ENCODE data around the gene RABL6.
"Not testable (repeated sequence)": the region's sequence is repeated elsewhere in the genome, so short reads cannot be mapped to it uniquely, and the experiment has no call there.

The RABL6 gene

GRCh38 chr9:136775191-136775590 lies 32.6 kb upstream of the RABL6 start:
- DNase-seq: no peak

DNA sequence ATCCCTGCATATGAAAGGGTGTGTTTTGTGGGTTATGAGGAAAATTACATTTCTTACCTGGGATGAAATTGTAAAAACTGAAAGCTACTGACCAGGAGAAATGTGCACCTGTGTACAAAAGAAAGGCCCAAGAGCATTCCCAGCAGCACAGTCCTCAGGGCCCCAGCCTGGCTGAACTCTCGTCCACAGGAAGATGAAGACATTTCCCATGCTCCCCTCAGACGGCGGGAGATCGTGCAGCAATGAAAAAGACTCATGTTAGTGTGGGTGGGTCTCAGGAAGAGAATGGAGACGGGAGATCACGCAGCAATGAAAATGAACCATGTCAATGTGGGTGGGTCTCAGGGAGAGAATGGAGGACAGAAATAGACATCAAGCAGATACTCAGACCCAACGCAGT lies 30.8 kb upstream of the RABL6 start:
- no peak for DNase-seq

DNA sequence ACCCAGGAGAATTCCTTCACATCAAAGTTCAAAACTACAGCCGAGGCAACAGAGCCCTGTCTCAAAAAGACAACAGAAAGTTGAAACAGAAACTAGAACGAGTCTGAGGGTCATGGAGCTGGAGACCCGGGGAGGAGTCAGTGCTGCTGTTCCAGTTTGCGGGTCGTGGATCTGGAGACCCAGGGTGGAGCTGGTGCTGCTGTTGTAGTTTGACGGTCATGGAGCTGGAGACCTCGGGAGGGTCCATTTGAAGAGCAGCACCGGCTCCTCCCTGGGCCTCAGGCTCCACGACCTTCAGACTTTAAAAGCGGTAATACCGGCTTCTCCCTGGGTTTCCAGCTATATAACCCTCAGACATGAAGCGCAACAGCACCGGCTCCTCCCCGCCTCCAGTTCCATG lies 30.4 kb upstream of the RABL6 start:
- no peak for DNase-seq

GRCh38 chr9:136779808-136780207 lies 27.9 kb upstream of the RABL6 start:
- no peak for DNase-seq

DNA sequence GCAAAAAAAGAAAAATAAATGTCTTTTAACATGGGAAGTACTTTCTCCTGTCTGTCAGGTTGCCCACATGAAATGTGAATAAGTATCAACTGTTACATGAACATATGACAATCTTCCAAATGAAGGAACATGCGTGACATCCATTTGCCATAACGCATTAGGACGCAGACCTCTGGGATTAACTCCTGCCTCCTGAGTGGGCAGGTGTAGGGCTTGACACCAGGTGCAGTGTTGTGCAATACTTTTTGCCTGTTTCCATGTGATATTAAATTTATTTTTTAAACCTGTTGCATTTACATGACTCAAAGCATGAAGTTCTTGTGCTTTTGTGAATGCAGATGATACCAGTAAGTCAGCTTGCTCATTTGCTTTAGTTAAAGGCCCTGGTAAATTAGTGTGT lies 25.3 kb upstream of the RABL6 start:
- no peak for DNase-seq

DNA sequence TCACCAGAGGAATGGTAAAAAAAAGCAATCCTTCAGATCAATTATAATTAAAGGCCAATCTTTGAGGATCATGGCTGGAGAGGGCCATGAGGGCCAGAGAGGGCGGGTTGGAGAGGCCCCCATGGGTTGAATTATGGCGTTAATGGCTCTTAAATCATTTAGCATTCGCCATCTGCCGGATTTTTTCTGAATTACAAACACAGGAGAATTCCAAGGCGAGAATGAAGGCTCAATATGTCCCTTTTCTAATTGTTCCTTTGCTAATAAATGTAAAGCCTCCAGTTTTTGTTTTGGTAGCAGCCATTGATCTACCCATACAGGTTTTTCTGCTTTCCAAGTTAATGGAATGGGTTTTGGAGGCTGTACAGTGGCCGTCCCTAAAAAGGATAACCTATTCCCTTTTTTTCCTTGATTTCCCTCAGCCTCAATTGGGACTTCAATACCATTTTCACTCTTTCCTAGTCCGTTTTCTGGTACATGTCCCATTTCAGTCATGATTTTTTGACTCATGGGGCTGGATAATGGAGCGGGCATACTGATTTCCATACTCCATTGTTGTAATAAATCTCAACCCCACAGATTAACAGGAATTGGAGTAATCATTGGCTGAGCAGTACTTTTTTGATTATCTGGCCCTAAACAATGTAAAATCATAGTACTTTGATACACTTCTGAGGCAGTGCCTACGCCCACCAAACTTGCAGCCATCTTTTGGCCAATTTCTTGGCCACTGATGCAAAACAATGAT lies 23.3 kb upstream of the RABL6 start:
- peak in 3 of 56 donors; percentile 19 to 26 (median 22) for DNase-seq

DNA sequence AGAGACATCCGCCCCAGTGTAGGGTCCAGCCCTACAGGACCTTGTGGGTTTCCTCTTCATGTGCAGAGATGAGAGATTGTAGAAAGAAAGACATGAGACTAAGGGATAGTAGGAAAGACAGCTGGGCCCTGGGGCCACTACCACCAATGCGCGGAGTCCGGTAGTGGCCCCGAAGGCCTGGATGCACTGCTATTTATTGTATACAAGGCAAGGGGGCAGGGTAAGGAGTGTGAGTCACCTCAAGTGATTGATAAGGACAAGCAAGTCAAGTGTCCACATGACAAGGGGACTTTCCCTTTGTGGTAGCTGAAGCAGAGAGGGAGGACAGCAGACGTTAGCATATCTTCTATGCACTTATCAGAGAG lies 22.8 kb upstream of the RABL6 start:
- no peak for DNase-seq

DNA sequence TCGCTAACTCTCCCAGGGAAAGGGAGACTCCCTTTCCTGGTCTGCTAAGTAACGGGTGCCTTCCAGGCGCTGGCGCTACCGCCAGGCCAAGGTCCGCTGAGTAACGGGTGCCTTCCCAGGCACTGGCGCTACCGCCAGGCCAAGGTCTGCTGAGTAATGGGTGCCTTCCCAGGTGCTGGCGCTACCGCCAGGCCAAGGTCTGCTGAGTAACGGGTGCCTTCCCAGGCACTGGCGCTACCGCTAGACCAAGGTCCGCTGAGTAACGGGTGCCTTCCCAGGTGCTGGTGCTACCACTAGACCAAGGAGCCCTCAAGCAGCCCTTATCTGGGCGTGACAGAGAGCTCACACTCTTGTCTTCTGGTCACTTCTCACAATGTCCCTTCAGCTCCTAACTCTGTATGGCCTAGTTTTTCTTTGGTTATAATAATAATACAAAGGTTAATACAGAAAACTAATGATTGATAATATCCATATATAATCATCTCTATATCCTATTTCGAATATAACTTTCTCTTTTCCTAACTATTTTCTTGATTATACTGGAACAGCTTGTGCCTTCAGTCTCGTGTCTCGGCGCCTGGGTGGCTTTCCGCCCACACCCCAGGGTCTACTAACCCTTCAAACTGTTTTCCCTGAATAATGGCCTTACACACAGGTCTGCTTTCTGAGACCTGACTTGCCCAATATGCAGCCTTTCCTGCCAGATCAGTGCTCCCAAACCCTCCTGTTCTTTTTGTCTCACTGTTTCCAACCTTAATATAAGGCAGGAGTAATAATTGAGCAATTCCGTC lies 22.0 kb upstream of the RABL6 start:
- DNase-seq: not testable (repeated sequence)

DNA sequence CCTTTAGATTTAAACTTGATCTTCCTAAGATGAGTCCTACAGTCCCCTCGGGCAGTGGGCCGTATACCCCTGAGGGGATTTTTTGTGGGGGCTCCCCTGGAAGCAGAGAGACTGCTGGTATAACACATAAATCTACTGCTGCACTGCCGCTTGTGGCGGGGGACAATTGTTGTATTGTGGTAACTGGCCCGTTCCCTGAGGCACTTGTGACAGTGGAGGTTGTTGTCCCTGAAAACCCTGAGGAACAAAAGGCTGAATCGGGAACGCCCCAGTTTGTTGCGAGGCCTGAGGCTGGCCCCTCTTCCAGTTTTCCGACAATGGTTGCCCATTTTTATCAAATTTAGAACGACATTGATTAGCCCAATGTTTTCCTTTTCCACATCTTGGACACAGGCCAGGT lies 21.3 kb upstream of the RABL6 start:
- peak in 43 of 56 donors; percentile 10 to 78 (median 49) for DNase-seq

DNA sequence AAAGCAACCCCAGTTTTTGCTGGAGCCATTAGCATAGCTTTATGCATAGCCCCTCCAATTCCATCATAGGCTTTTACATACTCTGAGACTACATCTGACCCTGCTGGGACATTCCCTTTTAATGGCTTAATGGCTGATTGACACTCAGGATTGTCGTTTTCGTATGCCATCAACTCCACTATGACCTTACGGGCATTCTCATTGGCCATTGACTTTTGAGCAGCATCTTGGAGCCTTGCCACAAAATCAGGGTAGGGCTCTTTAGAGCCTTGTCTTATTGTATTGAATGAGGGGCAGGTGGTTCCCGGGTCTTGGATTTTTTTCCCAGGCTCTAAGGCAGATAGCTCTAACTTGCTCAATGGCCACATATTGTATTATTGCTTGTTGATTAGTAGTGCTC lies 20.8 kb upstream of the RABL6 start:
- peak in 1 of 56 donors; percentile 22 for DNase-seq

- DNase-seq: peak in 48 of 56 donors; percentile 7 to 73 (median 52)
These were observed 19.9 kb upstream of the RABL6 start for GRCh38 chr9:136787690-136788400.

- not testable (repeated sequence) for DNase-seq
These were observed 18.9 kb upstream of the RABL6 start for GRCh38 chr9:136788644-136789522.

- no peak for DNase-seq
These were observed 18.2 kb upstream of the RABL6 start for GRCh38 chr9:136789523-136789937.

DNA sequence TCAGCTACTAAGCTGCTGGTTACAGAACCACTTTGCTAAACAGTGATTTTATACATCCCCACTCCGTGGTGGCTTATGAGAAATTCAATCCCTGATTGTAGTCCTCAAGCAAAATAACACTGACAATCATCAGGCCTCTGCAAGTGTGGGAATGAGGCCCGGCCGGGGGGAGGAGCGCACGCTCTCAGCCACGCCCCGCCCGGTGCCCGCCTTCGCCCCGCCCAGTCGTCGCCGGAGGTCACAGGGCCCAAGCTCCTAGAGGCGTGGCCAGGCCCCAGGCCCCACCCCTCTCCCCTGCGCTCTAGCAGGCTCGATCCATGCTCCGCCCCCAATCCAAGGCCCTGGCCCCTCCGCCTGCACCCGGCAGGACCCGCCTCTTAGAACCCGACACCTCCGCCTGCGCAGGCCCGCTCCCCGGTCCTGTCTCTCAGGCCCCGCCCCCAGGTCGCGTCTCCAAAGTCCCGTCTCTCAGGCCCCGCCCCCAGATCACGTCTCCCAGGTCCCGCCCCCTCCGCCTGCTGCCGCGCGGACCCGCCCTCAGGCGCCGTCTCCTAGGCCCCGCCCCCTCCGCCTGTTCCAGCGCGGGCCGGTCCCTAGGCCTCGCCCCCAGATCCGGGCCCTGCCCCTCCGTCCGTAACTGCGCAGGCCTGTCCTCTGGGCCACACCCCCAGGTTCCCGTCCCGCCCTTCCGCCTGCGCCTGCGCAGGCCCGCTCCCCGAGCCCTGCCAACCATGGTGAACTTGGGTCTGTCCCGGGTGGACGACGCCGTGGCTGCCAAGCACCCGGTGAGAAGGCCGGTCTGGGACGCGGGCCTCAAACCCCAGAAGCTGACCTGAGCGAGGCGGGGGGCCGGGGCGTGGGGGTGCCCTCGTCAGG lies 16.9 kb upstream of the RABL6 start, which contains the start of gene TMEM141:
TSS of gene TMEM141 (plus strand) at position 705 of the 876 bp plus-strand sequence. CDS start at position 732, 27 bp downstream.
- peak; percentile 97 to 100 (median 100) for DNase-seq

DNA sequence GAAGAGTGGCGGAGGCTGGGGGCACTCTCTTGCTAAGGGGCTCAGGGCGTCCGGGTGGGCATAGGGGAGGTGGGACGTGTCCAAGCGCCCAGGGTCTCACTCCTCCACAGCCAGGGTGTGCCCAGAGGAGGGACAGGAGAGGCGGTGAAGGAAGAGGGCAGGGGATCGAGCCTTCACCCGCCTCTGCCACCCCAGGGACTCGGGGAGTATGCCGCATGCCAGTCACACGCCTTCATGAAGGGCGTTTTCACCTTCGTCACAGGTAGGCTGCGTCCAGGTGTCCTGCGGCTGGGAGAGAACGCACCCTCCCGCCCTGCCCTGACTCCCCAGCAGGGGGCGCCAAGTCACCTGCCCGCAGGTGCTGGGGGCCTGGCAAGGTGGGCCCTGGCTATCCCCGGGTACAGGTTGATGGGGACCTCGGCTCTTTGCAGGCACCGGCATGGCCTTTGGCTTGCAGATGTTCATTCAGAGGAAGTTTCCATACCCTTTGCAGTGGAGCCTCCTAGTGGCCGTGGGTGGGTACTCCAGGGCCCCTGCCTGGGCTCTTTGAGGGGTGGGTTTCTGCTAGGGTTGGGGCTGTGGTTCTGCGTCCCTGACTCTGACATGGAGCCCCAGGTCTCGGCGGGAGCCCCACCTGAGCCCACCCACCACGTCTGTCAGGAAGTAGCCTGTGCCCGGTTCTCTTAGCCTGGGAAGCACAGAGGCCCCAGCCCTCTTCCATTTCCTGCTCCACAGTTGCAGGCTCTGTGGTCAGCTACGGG lies 16.1 kb upstream of the RABL6 start:
- peak in 24 of 56 donors; percentile 29 to 69 (median 51) for DNase-seq

DNA sequence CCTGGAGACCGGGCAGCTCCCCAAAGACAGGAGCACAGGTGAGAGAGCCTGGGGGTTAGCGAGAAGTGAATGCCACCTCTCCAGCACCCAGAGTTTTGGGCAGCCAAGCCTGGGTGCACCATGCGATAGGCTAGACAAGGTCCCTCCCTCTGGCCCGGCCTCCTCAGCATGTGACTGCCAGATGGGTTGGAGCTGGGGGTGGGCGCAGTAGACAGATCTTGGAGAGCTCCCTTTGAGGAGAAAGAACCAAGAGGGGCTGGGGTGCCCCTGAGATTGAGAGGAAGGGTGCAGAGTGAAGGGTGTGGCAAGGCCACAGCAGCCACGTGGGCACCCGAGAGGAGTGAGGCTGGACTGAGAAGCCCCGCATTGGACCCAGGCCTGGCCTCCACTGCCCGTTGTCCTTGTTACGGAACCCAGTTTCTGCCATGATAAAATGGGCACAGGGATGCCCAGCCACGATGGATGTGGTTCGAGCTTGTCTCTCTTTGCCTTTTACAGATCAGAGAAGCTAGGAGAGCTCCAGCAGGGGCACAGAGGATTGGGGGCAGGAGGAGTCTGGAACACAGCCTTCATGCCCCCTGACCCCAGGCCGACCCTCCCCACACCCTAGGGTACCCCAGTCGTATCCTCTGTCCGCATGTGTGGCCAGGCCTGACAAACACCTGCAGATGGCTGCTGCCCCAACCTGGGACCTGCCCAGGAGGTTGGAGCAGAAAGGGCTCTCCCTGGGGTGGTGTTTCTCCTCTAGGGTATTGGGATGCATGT lies 15.2 kb upstream of the RABL6 start:
- no peak for DNase-seq

- no peak for DNase-seq
These were observed 14.4 kb upstream of the RABL6 start for GRCh38 chr9:136793086-136793946.
